ENCODE results near the gene PTH1R. TPM values are rescaled to one million over a fixed set of nuclear protein-coding genes. Genes with fewer than 3 reads are reported as not detected.

Gene PTH1R
- total RNA-seq: 1.4 and 27.5 TPM in 2 replicates

DNA sequence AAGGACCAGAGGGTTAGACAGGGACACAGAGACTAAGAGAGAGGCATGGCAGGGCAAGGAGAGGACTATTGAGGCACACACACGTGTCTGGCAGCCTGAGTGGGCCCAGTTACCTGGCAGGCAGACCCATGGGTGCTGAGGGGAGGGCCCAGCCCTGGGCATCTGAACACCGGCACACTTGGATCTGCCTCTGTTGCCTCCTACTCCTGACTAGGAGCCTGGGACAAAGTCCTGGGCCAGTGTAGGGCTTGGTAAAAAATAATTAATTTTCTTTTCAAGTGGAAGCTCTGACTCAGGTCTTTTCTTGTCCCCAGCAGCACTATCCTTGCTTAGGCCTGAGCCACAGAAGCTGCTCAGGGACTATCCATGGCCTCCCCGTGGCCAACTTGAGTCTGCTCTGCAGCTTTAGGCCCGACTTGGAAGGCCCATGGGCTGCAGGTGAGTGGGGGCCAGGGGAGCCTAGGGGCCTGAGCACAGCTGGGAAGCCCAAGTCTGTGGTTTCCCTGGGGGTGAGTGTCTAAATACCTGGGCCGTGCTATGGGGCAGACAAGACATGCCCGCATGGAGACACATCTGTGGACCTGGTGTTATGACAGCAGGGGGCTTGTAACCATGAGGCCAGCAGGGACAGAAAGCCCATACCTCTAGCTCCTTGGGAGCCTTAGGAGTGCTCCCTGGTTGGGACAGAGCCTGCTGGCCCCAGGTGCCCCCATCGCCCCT is at the start of gene PTH1R:
Gene PTH1R (plus strand): TSS at position 316 of the 720 bp plus-strand sequence. CDS start 5,839 bp downstream, outside the sequence.

DNA sequence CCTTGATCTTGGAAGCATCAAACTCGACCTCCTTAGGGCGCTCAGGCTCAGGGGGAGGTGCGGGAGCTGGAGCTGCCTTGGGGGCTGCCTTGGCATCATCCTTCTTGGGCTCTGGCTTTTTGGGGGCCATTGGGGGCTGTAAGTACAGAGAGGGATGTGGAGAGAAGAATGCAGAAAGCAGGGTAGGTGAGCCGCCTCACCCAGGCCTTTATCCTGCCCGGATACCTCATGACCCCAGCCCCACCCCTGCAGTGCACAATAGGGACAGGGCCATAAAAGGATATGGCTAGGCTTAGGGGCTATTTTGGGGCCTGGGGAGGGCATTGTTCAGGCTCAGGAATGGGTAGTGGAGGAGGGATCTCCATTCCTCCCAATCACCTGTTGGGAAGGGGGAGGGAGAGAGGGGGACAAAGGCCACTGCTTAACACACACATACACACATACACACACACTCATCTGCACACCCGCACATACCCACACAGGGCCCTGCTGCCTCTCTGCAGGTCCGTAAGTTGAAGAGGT is 14.2 kb upstream of the PTH1R start, which contains the start of gene MYL3:
Gene MYL3 (minus strand): TSS at position 184 of the 522 bp plus-strand sequence. CDS start 54 bp downstream, at position 130.

Other genes with a start within 250 kb of the PTH1R start
- gene ALS2CL, start 184.0 kb upstream of the PTH1R start, total RNA-seq: 2.1 and 44.2 TPM in 2 replicates
- gene TMIE, start 176.3 kb upstream of the PTH1R start, total RNA-seq: 7.3 TPM in 1 of 2 replicates, not detected in the other
- gene PRSS50, start 159.9 kb upstream of the PTH1R start, total RNA-seq: not detected in 2 replicates
- 14.3 TPM in 1 of 2 replicates, not detected in the other for gene MYL3, start 14.3 kb upstream of the PTH1R start, total RNA-seq
- 24.6 and 26.6 TPM in 2 replicates for gene CCDC12, start 99.0 kb downstream of the PTH1R start, total RNA-seq
- gene NBEAL2, start 101.9 kb downstream of the PTH1R start, total RNA-seq: 5.1 and 7.1 TPM in 2 replicates

All from epithelial cell of alveolus of lung (primary cell).